OCI-LY7 (cell line): Measurements from ENCODE around the gene NDUFA7.

Source experiments
- EZH2phosphoT487 ChIP-seq: fragments of 200-600 bp; sonication (generic); IDR thresholded peaks from 2 replicates; pipeline ENCODE4 v1.6.1; 2018; ENCODE audit warnings: low read depth, borderline replicate concordance, mild to moderate bottlenecking, mixed run types, antibody characterized with exemption, low read length, moderate library complexity, mixed read lengths
- TF ChIP-seq, protein P1 (sequence below): fragments of 200-600 bp; sonication (generic); conservative IDR thresholded peaks from 2 replicates; pipeline ENCODE4 v1.5.1; 2014; ENCODE audit warnings: mild to moderate bottlenecking, antibody characterized with exemption, low read length, moderate library complexity, mixed read lengths

DNA sequence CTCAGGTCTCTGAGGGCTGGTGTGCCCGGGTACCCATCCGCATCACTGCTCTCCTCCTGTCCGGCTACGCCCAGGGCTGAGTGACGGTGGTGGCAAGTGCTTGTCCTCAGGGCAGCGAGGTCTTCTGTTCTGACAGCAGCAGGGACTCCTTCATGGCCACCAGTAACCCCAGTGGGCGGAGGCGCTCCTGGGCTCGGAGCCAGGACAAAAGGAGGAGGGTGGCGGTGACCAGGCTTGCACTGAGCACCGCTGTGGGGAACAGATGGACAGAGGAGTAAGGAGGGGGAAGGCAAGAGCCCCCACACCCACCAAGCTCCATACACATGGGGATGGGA lies 18.9 kb downstream of the NDUFA7 start:
- TF ChIP-seq, protein P1, sequence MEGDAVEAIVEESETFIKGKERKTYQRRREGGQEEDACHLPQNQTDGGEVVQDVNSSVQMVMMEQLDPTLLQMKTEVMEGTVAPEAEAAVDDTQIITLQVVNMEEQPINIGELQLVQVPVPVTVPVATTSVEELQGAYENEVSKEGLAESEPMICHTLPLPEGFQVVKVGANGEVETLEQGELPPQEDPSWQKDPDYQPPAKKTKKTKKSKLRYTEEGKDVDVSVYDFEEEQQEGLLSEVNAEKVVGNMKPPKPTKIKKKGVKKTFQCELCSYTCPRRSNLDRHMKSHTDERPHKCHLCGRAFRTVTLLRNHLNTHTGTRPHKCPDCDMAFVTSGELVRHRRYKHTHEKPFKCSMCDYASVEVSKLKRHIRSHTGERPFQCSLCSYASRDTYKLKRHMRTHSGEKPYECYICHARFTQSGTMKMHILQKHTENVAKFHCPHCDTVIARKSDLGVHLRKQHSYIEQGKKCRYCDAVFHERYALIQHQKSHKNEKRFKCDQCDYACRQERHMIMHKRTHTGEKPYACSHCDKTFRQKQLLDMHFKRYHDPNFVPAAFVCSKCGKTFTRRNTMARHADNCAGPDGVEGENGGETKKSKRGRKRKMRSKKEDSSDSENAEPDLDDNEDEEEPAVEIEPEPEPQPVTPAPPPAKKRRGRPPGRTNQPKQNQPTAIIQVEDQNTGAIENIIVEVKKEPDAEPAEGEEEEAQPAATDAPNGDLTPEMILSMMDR: no peak
- TF ChIP-seq EZH2phosphoT487: no peak
